Trophoblast cell (in vitro differentiated cells and primary cell): ENCODE measurements around the gene TGM5.

Experiments
- DNase-seq, 2 donors: peaks; one replicate each; pipeline ENCODE4 v3.0.0-alpha.2; 2016
- H2AFZ ChIP-seq: 2 replicates; pipeline ENCODE4 v1.6.1; 2013; ENCODE audit warnings: low read length, moderate library complexity, mild to moderate bottlenecking; ENCODE audit not compliant: insufficient read depth, poor library complexity
- H2AK5ac ChIP-seq: 2 replicates; pipeline ENCODE4 v1.6.1; 2013; ENCODE audit warnings: mild to moderate bottlenecking, low read length
- H2BK120ac ChIP-seq: 2 replicates; pipeline ENCODE4 v1.6.1; 2013; ENCODE audit warnings: low read length, mild to moderate bottlenecking, moderate library complexity; ENCODE audit not compliant: insufficient read depth, poor library complexity
- H2BK12ac ChIP-seq: 2 replicates; pipeline ENCODE4 v1.6.1; 2013; ENCODE audit warnings: mild to moderate bottlenecking, low read length, moderate library complexity
- H2BK5ac ChIP-seq: 2 replicates; pipeline ENCODE4 v1.6.1; 2013; ENCODE audit warnings: low read length, low read depth, moderate library complexity, mild to moderate bottlenecking; ENCODE audit not compliant: poor library complexity
- H3K14ac ChIP-seq: 2 replicates; pipeline ENCODE4 v1.6.1; 2013; ENCODE audit warnings: mild to moderate bottlenecking, low read length
- H3K18ac ChIP-seq: 2 replicates; pipeline ENCODE4 v1.6.1; 2013; ENCODE audit warnings: mild to moderate bottlenecking, low read length
- H3K23ac ChIP-seq: 2 replicates; pipeline ENCODE4 v1.6.1; 2013; ENCODE audit warnings: low read length
- H3K27ac ChIP-seq: 2 replicates; pipeline ENCODE4 v1.5.1; 2013; ENCODE audit warnings: low read depth, mild to moderate bottlenecking, inconsistent platforms, low read length, moderate library complexity
- H3K27me3 ChIP-seq: 2 replicates; pipeline ENCODE4 v1.6.1; 2013; ENCODE audit warnings: inconsistent platforms, mild to moderate bottlenecking, low read length, moderate library complexity; ENCODE audit not compliant: insufficient read depth
- H3K36me3 ChIP-seq, 2 experiments: 1 replicate in 1 of 2; 2 replicates in 1 of 2; pipeline ENCODE4 v1.6.1; 2013; ENCODE audit warnings: low read length in 2 of 2, mild to moderate bottlenecking in 2 of 2, moderate library complexity in 1 of 2; ENCODE audit not compliant: insufficient read depth in 2 of 2, control insufficient read depth in 1 of 2
- H3K4ac ChIP-seq: 2 replicates; pipeline ENCODE4 v1.6.1; 2013; ENCODE audit warnings: low read depth, mild to moderate bottlenecking, low read length, moderate library complexity
- H3K4me1 ChIP-seq, 2 experiments: 1 replicate in 1 of 2; 2 replicates in 1 of 2; pipeline ENCODE4 v1.6.1; 2013; ENCODE audit warnings: low read length in 2 of 2, mild to moderate bottlenecking in 2 of 2, moderate library complexity in 1 of 2; ENCODE audit not compliant: insufficient read depth in 2 of 2, control insufficient read depth in 1 of 2
- H3K4me2 ChIP-seq: 2 replicates; pipeline ENCODE4 v1.6.1; 2013; ENCODE audit warnings: inconsistent platforms, mild to moderate bottlenecking, low read length, moderate library complexity
- H3K4me3 ChIP-seq: 2 replicates; pipeline ENCODE4 v1.5.1; 2013; ENCODE audit warnings: mild to moderate bottlenecking, low read depth, low read length, inconsistent platforms
- H3K79me1 ChIP-seq: one replicate; pipeline ENCODE4 v1.6.1; 2013; ENCODE audit warnings: low read length
- H3K79me2 ChIP-seq: 2 replicates; pipeline ENCODE4 v1.6.1; 2013; ENCODE audit warnings: low read length, mild to moderate bottlenecking; ENCODE audit not compliant: control insufficient read depth, insufficient read depth, poor library complexity
- H3K9ac ChIP-seq: 2 replicates; pipeline ENCODE4 v1.6.1; 2013; ENCODE audit warnings: mild to moderate bottlenecking, low read length
- H3K9me3 ChIP-seq: 2 replicates; pipeline ENCODE4 v1.6.1; 2013; ENCODE audit warnings: low read depth, mild to moderate bottlenecking, control low read depth, inconsistent platforms, low read length; ENCODE audit not compliant: insufficient read depth
- H4K12ac ChIP-seq: 2 replicates; pipeline ENCODE4 v1.6.1; 2013; ENCODE audit warnings: low read depth, mild to moderate bottlenecking, low read length, moderate library complexity
- H4K8ac ChIP-seq: 2 replicates; pipeline ENCODE4 v1.6.1; 2013; ENCODE audit warnings: low read depth, mild to moderate bottlenecking, low read length, moderate library complexity
- H4K91ac ChIP-seq: one replicate; pipeline ENCODE4 v1.6.1; 2013; ENCODE audit warnings: low read depth, mild to moderate bottlenecking, low read length, moderate library complexity
- WGBS: extraction: QIAGEN DNeasy Blood & Tissue Kit; methylation state at CpG from one replicate; pipeline ENCODE4 v1.1.7; 2013; ENCODE audit warnings: missing lambda C conversion rate; ENCODE audit not compliant: insufficient read length, insufficient coverage; ENCODE audit errors: extremely low coverage; 5-methylcytosine and 5-hydroxymethylcytosine counted together

TGM5 gene

DNA sequence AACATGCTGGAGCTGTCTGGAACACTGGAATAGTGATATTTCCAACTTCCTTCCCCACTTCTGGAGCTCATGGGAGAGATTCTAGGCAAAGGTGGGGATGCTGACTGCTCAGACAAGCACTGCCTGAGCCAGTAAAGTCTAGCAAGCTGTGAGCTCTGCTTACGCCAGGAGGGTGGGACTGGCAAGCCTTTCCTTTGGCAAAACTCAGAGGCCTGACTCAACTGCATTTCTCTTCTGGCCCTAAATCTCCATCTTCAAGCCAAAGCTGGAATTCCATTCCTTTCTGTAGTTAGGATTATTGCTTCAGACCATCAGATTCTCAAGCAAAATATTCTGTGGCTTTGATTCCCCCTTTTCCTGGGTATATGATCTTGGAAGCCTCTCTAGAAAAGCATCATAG lies 25.6 kb downstream of the TGM5 start:
- no peak overlapping the region for H2AFZ ChIP-seq
- H3K9ac ChIP-seq = no peak overlapping the region
- H3K4me1 ChIP-seq = peaks cover 11% of the 10 kb centered on the region in 2 experiments
- H4K8ac ChIP-seq = no peak overlapping the region
- no peak overlapping the region for H4K91ac ChIP-seq
- DNase-seq = no peak
- no peaks in the 10 kb centered on the region for H3K27me3 ChIP-seq
- no peak overlapping the region for H2AK5ac ChIP-seq
- no peaks in the 10 kb centered on the region for H3K36me3 ChIP-seq
- H3K14ac ChIP-seq = no peak overlapping the region
- H4K12ac ChIP-seq = no peak overlapping the region
- H3K4ac ChIP-seq = no peak overlapping the region
- WGBS = no CpG with 5 or more reads among the region's 1 CpG
- no peak overlapping the region for H2BK5ac ChIP-seq
- H3K79me2 ChIP-seq = peaks cover 1% of the 10 kb centered on the region
- H2BK120ac ChIP-seq = no peak overlapping the region
- no peak overlapping the region for H3K27ac ChIP-seq
- H3K18ac ChIP-seq = no peak overlapping the region
- H3K9me3 ChIP-seq = no peaks in the 10 kb centered on the region
- no peak overlapping the region for H2BK12ac ChIP-seq
- H3K79me1 ChIP-seq = no peaks in the 10 kb centered on the region
- no peak overlapping the region for H3K4me3 ChIP-seq
- no peak overlapping the region for H3K4me2 ChIP-seq
- H3K23ac ChIP-seq = no peak overlapping the region

DNA sequence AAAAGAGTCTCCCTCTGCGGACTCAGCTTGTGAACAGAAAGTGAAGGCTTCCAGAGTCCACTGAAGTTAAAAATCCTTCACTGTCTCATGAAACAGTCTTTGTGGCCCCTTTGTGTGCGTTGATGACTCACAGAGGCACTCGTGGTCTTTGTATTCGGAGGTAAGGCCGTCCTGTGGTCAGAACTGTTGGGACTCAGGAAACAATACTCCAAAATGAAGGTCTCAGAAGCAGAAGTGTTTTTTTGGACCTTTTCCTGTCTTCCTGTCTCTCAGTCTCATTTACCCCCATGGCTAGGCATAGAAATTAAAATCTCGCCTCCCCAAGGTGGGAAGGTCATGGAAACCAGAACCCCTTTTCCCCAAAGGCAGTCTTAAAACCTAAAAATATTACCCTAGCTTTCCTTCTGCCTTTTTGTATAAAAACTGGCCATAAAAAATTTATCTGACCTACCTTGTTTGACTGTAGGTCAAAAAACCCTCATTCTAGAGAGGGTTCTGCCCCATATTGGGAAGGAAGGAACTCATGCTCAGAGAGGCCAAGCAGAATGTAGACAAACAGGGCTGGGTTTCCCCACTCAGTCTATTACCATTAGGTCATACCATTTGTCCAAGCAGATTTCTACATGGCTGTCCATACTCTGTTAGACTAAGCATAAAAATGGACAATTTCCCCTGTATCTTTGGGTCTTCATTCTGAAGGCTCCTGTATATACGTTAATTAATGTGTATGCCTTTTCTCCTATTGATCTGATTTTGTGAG lies 26.8 kb downstream of the TGM5 start:
- Histone ChIP-seq H3K14ac (no peak overlapping the region), H3K27ac (no peak overlapping the region), H3K4ac (no peak overlapping the region), H3K18ac (no peak overlapping the region), H3K23ac (no peak overlapping the region), H4K91ac (no peak overlapping the region), H4K12ac (no peak overlapping the region), H2BK12ac (no peak overlapping the region), H3K79me1 (no peaks in the 10 kb centered on the region), H3K79me2 (peaks cover 1% of the 10 kb centered on the region), H3K9me3 (no peaks in the 10 kb centered on the region), H2AFZ (no peak overlapping the region), H3K36me3 (no peaks in the 10 kb centered on the region), H3K4me3 (no peak overlapping the region), H3K4me2 (no peak overlapping the region), H3K27me3 (no peaks in the 10 kb centered on the region), H3K4me1 (peaks cover 11% of the 10 kb centered on the region in 2 experiments), H2BK5ac (no peak overlapping the region), H2BK120ac (no peak overlapping the region), H3K9ac (no peak overlapping the region), H4K8ac (no peak overlapping the region), H2AK5ac (no peak overlapping the region)
- WGBS = no CpG with 5 or more reads among the region's 7 CpGs
- no peak for DNase-seq

DNA sequence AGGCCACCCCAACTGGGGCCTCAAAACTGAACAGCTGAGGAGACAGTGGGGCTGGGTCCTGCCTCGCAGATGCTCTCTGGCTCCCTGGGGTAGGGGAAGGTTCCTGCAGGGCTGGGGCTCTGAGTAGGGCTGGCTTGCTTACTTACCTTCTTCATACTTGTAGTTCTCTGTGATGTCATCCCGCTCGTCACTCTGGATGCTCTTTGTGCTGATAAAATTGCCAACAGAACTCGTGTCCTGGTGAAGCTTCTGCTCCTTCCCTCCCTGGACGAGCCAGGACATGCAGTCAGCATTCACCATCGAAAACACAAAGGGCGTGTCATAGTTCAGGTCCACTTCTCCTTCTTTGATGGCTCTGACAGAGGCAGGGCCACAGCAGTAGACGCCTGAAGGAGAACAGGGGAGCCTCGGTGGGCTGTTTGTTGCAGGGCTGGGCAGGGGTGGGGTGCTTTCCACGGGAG lies 28.0 kb downstream of the TGM5 start:
- no peak overlapping the region for H3K4ac ChIP-seq
- H3K9me3 ChIP-seq = no peaks in the 10 kb centered on the region
- H3K27ac ChIP-seq = no peak overlapping the region
- H2BK12ac ChIP-seq = no peak overlapping the region
- no peak overlapping the region for H4K91ac ChIP-seq
- H3K4me3 ChIP-seq = no peak overlapping the region
- no CpG with 5 or more reads among the region's 10 CpGs for WGBS
- no peak overlapping the region for H2BK120ac ChIP-seq
- no peak overlapping the region for H2BK5ac ChIP-seq
- H2AK5ac ChIP-seq = no peak overlapping the region
- no peaks in the 10 kb centered on the region for H3K27me3 ChIP-seq
- no peak overlapping the region for H3K9ac ChIP-seq
- no peaks in the 10 kb centered on the region for H3K36me3 ChIP-seq
- H2AFZ ChIP-seq = no peak overlapping the region
- H3K23ac ChIP-seq = no peak overlapping the region
- DNase-seq = no peak
- H3K4me1 ChIP-seq = peaks cover 5 to 6% of the 10 kb centered on the region in 2 experiments
- H4K12ac ChIP-seq = no peak overlapping the region
- H4K8ac ChIP-seq = no peak overlapping the region
- H3K18ac ChIP-seq = no peak overlapping the region
- H3K79me2 ChIP-seq = peaks cover 1% of the 10 kb centered on the region
- no peak overlapping the region for H3K14ac ChIP-seq
- H3K4me2 ChIP-seq = no peak overlapping the region
- no peaks in the 10 kb centered on the region for H3K79me1 ChIP-seq

DNA sequence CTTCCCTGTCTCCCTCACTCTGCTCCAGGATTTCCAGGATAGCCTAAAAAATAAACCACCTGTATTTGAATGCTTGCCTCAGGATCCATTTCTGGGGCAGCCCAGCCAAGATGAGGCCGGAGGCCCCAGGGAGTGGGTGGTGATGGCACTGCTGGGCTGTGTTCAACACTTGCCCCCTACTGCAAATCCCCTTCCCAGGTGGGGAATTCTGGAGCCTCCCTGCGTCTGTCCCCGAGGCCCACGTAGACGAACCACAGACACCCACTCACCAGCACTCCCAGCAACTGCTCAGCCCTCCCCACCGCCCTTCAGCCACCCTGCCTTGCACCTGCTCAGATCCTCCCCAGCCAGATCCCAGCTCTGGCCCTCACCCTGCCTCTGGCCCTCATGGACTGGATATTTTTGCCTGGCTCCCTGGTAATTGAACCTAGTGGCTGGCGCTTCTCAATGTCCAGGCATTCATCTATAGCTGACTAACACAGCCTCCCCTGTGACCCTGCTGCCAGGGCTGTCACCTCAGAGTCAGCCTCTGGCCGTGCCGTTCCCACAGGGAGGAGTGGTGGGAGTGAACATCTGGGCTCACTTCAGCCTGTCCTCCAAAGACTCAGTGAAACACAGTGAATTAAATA lies 28.8 kb downstream of the TGM5 start:
- no peak overlapping the region for H2AFZ ChIP-seq
- no peak overlapping the region for H3K4ac ChIP-seq
- H4K8ac ChIP-seq = no peak overlapping the region
- H3K9ac ChIP-seq = no peak overlapping the region
- H2BK5ac ChIP-seq = no peak overlapping the region
- peaks cover 1% of the 10 kb centered on the region for H3K79me2 ChIP-seq
- H4K12ac ChIP-seq = no peak overlapping the region
- no peaks in the 10 kb centered on the region for H3K36me3 ChIP-seq
- DNase-seq = no peak
- H2BK120ac ChIP-seq = no peak overlapping the region
- no peak overlapping the region for H3K27ac ChIP-seq
- H3K79me1 ChIP-seq = no peaks in the 10 kb centered on the region
- H3K9me3 ChIP-seq = no peaks in the 10 kb centered on the region
- H3K27me3 ChIP-seq = no peaks in the 10 kb centered on the region
- H3K4me1 ChIP-seq = peaks cover 5 to 6% of the 10 kb centered on the region in 2 experiments
- no peak overlapping the region for H3K14ac ChIP-seq
- no peak overlapping the region for H3K23ac ChIP-seq
- no peak overlapping the region for H2AK5ac ChIP-seq
- H3K18ac ChIP-seq = no peak overlapping the region
- peak overlapping the region; percentile 2 for H4K91ac ChIP-seq
- H3K4me2 ChIP-seq = no peak overlapping the region
- peak overlapping the region; percentile 24 for H2BK12ac ChIP-seq
- no peak overlapping the region for H3K4me3 ChIP-seq
- WGBS = no CpG with 5 or more reads among the region's 9 CpGs
